ENCODE data around the gene SERF2. TPM values are rescaled to one million over a fixed set of nuclear protein-coding genes. Genes with fewer than 3 reads are reported as not detected.

SERF2 gene
- total and polyA plus RNA-seq, 10 of the 15 experiments (the other 5 are each of a cell fraction or from before 2014, with no cell fraction given) = 464 to 4,159 (median 1,014) TPM

GRCh38 chr15:43749690-43750345 is 42.3 kb upstream of the SERF2 start (continued):
- TF ChIP-seq, protein P1, sequence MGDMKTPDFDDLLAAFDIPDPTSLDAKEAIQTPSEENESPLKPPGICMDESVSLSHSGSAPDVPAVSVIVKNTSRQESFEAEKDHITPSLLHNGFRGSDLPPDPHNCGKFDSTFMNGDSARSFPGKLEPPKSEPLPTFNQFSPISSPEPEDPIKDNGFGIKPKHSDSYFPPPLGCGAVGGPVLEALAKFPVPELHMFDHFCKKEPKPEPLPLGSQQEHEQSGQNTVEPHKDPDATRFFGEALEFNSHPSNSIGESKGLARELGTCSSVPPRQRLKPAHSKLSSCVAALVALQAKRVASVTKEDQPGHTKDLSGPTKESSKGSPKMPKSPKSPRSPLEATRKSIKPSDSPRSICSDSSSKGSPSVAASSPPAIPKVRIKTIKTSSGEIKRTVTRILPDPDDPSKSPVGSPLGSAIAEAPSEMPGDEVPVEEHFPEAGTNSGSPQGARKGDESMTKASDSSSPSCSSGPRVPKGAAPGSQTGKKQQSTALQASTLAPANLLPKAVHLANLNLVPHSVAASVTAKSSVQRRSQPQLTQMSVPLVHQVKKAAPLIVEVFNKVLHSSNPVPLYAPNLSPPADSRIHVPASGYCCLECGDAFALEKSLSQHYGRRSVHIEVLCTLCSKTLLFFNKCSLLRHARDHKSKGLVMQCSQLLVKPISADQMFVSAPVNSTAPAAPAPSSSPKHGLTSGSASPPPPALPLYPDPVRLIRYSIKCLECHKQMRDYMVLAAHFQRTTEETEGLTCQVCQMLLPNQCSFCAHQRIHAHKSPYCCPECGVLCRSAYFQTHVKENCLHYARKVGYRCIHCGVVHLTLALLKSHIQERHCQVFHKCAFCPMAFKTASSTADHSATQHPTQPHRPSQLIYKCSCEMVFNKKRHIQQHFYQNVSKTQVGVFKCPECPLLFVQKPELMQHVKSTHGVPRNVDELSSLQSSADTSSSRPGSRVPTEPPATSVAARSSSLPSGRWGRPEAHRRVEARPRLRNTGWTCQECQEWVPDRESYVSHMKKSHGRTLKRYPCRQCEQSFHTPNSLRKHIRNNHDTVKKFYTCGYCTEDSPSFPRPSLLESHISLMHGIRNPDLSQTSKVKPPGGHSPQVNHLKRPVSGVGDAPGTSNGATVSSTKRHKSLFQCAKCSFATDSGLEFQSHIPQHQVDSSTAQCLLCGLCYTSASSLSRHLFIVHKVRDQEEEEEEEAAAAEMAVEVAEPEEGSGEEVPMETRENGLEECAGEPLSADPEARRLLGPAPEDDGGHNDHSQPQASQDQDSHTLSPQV (IDR thresholded peaks at IDR 0.05) = no peak
- TF ChIP-seq CREB1 (IDR thresholded peaks at IDR 0.05; ENCODE audit: low read depth) = peak; percentile 54
- TF ChIP-seq PKNOX1 (IDR thresholded peaks at IDR 0.05) = peak; percentile 56; the same call in 1 of the 2 replicates
- TF ChIP-seq, protein P2, sequence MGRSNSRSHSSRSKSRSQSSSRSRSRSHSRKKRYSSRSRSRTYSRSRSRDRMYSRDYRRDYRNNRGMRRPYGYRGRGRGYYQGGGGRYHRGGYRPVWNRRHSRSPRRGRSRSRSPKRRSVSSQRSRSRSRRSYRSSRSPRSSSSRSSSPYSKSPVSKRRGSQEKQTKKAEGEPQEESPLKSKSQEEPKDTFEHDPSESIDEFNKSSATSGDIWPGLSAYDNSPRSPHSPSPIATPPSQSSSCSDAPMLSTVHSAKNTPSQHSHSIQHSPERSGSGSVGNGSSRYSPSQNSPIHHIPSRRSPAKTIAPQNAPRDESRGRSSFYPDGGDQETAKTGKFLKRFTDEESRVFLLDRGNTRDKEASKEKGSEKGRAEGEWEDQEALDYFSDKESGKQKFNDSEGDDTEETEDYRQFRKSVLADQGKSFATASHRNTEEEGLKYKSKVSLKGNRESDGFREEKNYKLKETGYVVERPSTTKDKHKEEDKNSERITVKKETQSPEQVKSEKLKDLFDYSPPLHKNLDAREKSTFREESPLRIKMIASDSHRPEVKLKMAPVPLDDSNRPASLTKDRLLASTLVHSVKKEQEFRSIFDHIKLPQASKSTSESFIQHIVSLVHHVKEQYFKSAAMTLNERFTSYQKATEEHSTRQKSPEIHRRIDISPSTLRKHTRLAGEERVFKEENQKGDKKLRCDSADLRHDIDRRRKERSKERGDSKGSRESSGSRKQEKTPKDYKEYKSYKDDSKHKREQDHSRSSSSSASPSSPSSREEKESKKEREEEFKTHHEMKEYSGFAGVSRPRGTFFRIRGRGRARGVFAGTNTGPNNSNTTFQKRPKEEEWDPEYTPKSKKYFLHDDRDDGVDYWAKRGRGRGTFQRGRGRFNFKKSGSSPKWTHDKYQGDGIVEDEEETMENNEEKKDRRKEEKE (IDR thresholded peaks at IDR 0.05) = no peak
- TF ChIP-seq KAT2A (conservative IDR thresholded peaks at IDR 0.05; ENCODE audit: control insufficient read depth, low read depth, low read length) = no peak
